IgD-negative memory B cell (primary cell): ENCODE measurements around the gene APC. TPM values are rescaled to one million over a fixed set of nuclear protein-coding genes. Genes with fewer than 3 reads are reported as not detected.
"Not testable (repeated sequence)": the region's sequence is repeated elsewhere in the genome, so short reads cannot be mapped to it uniquely, and the experiment has no call there.

Source experiments
- H3K27ac Mint-ChIP-seq, 3 donors: one replicate each; pipeline ENCODE4 v1.8.0; 2020 to 2022; ENCODE audit warnings: mild to moderate bottlenecking in 3 of 3, mixed read lengths in 3 of 3, moderate library complexity in 1 of 3
- H3K27me3 Mint-ChIP-seq: one replicate; pipeline ENCODE4 v1.8.0; 2021; ENCODE audit warnings: mixed read lengths
- H3K36me3 Mint-ChIP-seq: one replicate; pipeline ENCODE4 v1.8.0; 2020; ENCODE audit warnings: mild to moderate bottlenecking, mixed read lengths
- H3K4me1 Mint-ChIP-seq, 3 donors: one replicate each; pipeline ENCODE4 v1.8.0; 2020 to 2022; ENCODE audit warnings: mixed read lengths in 3 of 3, mild to moderate bottlenecking in 1 of 3
- H3K4me3 Mint-ChIP-seq, 4 donors: one replicate each; pipeline ENCODE4 v1.8.0; 2020 to 2022; ENCODE audit warnings: mild to moderate bottlenecking in 4 of 4, mixed read lengths in 4 of 4, moderate library complexity in 3 of 4
- H3K9me3 Mint-ChIP-seq, 3 donors: one replicate each; pipeline ENCODE4 v1.8.0; 2020 to 2021; ENCODE audit warnings: mixed read lengths in 3 of 3, mild to moderate bottlenecking in 1 of 3
- polyA plus RNA-seq: library from polyadenylated mRNA; unstranded; fragments of 300-500 nt; fragmentation: Illumina TruSeq; gene quantifications from one replicate; pipeline ENCODE4 v1.2.3, GENCODE V29; 2021

The APC gene
- polyA plus RNA-seq, 1 donor from 2014 or later: 19.4 TPM

DNA sequence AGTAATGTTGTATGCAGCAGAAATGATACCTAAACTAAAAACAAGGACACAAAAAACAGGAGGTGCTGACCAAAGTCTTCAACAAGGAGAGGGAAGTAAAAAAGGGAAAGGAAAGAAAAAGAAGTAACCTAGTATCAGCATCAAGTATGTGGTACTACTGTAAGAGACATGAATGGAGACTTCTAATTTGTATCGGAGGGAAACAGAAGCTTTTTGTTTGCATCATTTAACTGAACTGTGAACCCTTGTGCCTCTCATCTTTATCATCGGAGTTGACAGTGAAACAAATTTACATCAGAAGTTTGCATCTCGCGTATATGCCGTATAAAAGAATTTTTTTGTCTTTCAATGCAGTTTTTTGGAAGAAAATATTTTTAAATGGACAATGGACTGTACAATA lies 129.7 kb downstream of the APC start:
- no peaks in the 10 kb centered on the region for H3K9me3 Mint-ChIP-seq
- H3K4me3 Mint-ChIP-seq: no peak overlapping the region
- H3K27ac Mint-ChIP-seq: no peak overlapping the region
- no peaks in the 10 kb centered on the region for H3K27me3 Mint-ChIP-seq
- peaks cover 10 to 19% (median 18%) of the 10 kb centered on the region in 3 donors for H3K4me1 Mint-ChIP-seq
- H3K36me3 Mint-ChIP-seq: peaks cover 5% of the 10 kb centered on the region

DNA sequence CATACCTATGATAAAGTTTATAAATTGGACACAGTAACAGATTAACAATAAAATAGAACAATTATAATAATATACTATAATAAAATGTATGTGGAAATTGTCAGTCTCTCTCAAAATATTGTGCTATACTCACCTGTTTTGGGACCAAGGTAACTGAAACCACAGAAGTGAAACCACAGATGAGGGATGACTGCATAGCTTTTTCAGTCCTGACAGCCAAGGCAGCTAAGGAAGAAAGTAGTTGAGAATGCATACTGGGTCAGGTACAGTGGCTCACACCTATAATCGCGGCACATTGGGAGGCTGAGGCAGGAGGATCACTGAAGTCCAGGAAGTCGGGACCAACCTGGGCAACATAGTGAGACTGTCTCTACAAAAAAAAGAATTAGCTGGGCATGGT lies 132.3 kb downstream of the APC start:
- Mint-ChIP-seq H3K27me3 (no peaks in the 10 kb centered on the region), H3K9me3 (no peaks in the 10 kb centered on the region), H3K36me3 (no peaks in the 10 kb centered on the region), H3K4me1 (peaks cover 3 to 7% (median 5%) of the 10 kb centered on the region in 3 donors), H3K27ac (peak overlapping the region in 2 of 3 donors; percentile 24 to 27), H3K4me3 (no peak overlapping the region)

DNA sequence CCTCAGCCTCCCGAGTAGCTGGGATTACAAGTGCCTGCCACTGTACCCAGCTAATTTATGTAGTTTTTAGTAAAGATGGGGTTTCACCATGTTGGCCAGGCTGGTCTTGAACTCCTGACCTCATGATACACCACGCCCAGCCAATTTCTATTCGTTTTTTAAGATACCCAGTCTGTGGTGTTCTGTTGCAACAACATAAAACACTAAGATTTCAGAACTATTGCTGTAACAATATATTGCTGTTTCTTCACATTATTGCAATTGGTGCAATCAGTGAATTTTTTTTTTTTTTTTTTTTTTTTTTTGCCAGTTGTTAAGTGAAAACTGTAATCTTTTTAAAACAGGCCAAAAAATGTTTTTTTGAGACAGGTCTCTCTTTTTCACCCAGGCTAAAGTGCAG lies 133.3 kb downstream of the APC start:
- Mint-ChIP-seq H3K27ac (no peak overlapping the region), H3K36me3 (no peaks in the 10 kb centered on the region), H3K27me3 (no peaks in the 10 kb centered on the region), H3K4me1 (peaks cover 3 to 7% (median 5%) of the 10 kb centered on the region in 3 donors), H3K9me3 (no peaks in the 10 kb centered on the region), H3K4me3 (no peak overlapping the region)

DNA sequence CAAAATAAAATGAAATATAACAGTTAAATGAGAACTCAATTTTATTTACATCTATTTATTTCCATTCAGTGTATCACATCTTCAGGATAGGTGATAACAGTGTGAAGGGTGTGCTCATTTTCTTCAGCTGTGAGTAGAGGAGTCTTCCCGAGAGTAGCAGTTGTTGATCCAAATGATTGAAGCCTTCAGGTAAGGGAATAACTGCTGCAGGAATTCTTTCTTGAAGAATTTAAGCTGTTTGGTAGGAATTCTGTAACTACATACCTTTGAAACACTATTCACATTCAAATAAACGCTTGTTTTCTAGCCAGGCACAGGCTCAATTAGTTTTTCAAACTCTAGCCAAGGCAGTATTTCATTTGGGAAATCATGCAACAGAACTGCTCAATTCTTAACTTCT lies 138.7 kb downstream of the APC start:
- H3K27ac Mint-ChIP-seq: no peak overlapping the region
- H3K9me3 Mint-ChIP-seq: no peaks in the 10 kb centered on the region

DNA sequence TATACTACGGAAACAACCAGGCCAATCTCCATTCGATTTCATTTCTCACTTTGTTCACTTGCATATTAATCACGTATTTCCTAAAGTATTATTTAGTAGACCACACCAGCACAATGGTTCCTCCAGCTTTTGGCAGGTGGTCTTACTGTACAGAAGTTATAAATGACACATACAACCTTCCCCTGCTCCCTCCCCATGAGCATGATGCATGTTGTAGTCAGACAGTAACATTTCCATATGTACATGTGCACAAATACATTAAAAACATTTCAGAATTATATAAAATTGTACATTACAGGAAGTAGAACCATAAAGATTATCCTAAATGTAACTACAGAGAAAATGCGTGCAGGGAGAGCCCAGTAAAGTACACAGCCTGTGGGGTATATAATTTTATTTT lies 140.4 kb downstream of the APC start:
- Mint-ChIP-seq H3K27me3 (no peaks in the 10 kb centered on the region), H3K27ac (peak overlapping the region in 1 of 3 donors; percentile 14), H3K4me1 (peaks cover 0 to 11% (median 4%) of the 10 kb centered on the region in 3 donors), H3K36me3 (peaks cover 2% of the 10 kb centered on the region), H3K9me3 (no peaks in the 10 kb centered on the region), H3K4me3 (no peak overlapping the region)

More for the DNA sequence above, 138.7 kb downstream of the APC start:
- H3K4me1 Mint-ChIP-seq: peaks cover 0 to 12% (median 4%) of the 10 kb centered on the region in 3 donors
- peaks cover 2% of the 10 kb centered on the region for H3K36me3 Mint-ChIP-seq
- no peaks in the 10 kb centered on the region for H3K27me3 Mint-ChIP-seq
- H3K4me3 Mint-ChIP-seq: no peak overlapping the region

GRCh38 chr5:112878760-112879159 lies 141.1 kb downstream of the APC start:
- H3K27me3 Mint-ChIP-seq: no peaks in the 10 kb centered on the region
- H3K9me3 Mint-ChIP-seq: no peaks in the 10 kb centered on the region
- H3K36me3 Mint-ChIP-seq: peaks cover 2% of the 10 kb centered on the region
- H3K27ac Mint-ChIP-seq: peak overlapping the region in 1 of 3 donors; percentile 76
- peaks cover 0 to 10% (median 4%) of the 10 kb centered on the region in 3 donors for H3K4me1 Mint-ChIP-seq
- peak overlapping the region in 1 of 4 donors; percentile 1 for H3K4me3 Mint-ChIP-seq

DNA sequence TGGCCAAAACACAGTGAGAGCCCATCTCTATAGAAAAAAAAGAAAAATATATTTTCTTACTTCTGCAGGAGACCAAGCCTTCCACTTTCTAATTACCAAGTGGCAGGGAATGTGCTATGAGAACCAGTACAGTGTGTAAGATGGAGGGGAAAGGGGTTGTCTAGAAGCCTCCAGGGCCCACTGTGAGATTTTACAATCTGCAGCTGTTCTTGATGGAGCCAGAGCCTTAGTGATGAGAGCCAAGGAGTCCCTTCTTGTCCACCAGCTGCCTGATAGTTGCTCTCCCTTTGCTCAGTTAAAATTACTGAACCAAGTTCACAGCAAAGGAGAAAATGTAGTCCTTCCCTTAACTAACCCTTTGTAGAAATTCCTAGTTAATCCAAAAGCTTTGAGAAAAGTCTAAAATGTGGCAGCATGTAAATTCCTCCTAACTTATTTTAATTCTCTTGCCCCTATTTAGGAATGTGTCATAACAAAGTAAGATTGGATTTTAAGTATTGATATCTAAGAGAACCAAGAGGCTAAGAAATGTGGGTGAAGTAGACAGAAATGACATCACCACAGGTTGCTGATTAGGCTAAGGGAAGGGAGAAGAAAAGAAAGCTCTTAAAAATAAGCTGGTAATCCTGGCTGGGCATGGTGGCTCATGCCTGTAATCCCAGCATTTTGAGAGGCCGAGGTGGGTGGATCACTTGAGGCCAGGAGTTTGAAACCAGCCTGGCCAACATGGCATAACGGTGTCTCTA lies 142.7 kb downstream of the APC start:
- Mint-ChIP-seq H3K36me3 (peaks cover 2% of the 10 kb centered on the region), H3K4me3 (no peak overlapping the region), H3K27me3 (no peaks in the 10 kb centered on the region), H3K9me3 (no peaks in the 10 kb centered on the region), H3K4me1 (peaks cover 0 to 10% (median 4%) of the 10 kb centered on the region in 3 donors), H3K27ac (peak overlapping the region in 1 of 3 donors; percentile 83)

DNA sequence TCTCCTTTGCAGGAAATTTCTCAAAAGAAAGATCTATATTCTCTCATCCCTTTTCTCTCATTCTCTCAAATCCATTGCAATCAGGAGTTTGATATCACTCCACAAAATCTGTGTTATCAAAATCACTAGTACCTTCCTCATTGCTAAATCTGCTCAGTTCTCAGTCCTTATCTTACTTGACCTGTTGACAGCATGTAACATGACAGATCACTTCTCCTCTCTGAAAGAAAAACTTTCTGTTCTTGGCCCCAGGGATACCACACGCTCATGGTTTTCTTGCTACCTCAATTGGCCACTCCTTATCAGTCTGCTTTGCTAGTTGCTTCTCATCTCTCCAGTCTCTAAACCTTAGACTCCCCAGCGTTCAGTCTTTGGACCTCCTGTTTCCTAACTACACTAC lies 145.5 kb downstream of the APC start:
- Mint-ChIP-seq H3K9me3 (no peaks in the 10 kb centered on the region), H3K4me1 (peaks cover 0 to 10% (median 4%) of the 10 kb centered on the region in 3 donors), H3K27me3 (no peaks in the 10 kb centered on the region), H3K36me3 (peaks cover 2% of the 10 kb centered on the region), H3K27ac (no peak overlapping the region), H3K4me3 (no peak overlapping the region)

DNA sequence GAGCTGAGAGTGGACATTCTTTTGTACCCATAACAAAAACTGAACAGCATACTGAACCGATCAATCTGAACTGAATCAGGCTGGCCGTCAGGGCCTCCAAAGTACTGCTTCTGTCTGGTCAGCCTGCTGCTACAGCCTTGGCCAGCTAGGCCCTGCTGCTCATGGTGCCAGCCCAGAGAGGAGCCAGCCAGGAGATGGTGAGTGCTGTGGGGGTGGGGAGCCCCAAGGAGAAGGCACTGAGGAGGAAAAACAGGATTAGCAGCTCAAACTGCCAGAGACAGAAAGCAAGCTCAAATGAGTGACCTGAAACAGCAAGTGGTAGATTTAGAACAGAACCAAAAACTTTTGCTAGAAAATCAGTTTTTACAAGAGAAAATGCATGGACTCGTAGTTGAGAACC lies 147.3 kb downstream of the APC start:
- H3K9me3 Mint-ChIP-seq: no peaks in the 10 kb centered on the region
- H3K4me3 Mint-ChIP-seq: no peak overlapping the region
- H3K27ac Mint-ChIP-seq: peak overlapping the region in 1 of 3 donors; percentile 78
- peaks cover 0 to 6% (median 5%) of the 10 kb centered on the region in 3 donors for H3K4me1 Mint-ChIP-seq
- H3K36me3 Mint-ChIP-seq: peaks cover 6% of the 10 kb centered on the region
- no peaks in the 10 kb centered on the region for H3K27me3 Mint-ChIP-seq

- no peaks in the 10 kb centered on the region for H3K27me3 Mint-ChIP-seq
- peaks cover 2 to 8% (median 6%) of the 10 kb centered on the region in 3 donors for H3K4me1 Mint-ChIP-seq
- H3K36me3 Mint-ChIP-seq: peaks cover 9% of the 10 kb centered on the region
- no peak overlapping the region for H3K4me3 Mint-ChIP-seq
- no peaks in the 10 kb centered on the region for H3K9me3 Mint-ChIP-seq
- peak overlapping the region in 2 of 3 donors; percentile 72 to 90 for H3K27ac Mint-ChIP-seq
These were observed 149.3 kb downstream of the APC start for GRCh38 chr5:112886975-112887374.

DNA sequence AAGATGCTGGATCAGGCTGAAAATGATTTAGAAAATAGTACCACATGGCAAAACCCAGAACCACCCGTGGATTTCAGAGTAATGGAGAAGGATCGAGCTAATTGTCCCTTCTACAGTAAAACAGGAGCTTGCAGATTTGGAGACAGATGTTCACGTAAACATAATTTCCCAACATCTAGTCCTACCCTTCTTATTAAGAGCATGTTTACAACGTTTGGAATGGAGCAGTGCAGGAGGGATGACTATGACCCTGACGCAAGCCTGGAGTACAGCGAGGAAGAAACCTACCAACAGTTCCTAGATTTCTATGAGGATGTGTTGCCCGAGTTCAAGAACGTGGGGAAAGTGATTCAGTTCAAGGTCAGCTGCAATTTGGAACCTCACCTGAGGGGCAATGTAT lies 154.4 kb downstream of the APC start:
- Mint-ChIP-seq H3K27ac (peak overlapping the region in 1 of 3 donors; percentile 14), H3K36me3 (peaks cover 12% of the 10 kb centered on the region), H3K4me1 (peaks cover 7 to 11% (median 10%) of the 10 kb centered on the region in 3 donors)
- H3K9me3 Mint-ChIP-seq, H3K4me3 Mint-ChIP-seq, H3K27me3 Mint-ChIP-seq: not testable (repeated sequence)

DNA sequence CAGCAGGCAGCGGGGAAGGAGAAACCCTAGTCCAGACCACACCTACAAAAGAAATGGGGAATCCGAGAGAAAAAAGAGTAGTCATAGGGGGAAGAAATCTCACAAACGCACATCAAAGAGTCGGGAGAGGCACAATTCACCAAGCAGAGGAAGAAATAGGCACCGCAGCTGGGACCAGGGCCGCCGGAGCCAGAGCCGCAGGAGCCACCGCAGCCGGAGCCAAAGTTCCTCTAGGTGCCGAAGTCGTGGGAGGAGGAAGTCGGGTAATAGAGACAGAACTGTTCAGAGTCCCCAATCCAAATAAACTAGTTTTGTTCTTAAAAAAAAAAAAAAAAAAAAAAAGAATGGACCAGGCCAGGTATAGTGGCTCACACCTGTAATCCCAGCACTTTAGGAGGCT lies 155.1 kb downstream of the APC start:
- Mint-ChIP-seq H3K27ac (no peak overlapping the region), H3K27me3 (no peaks in the 10 kb centered on the region), H3K4me1 (peaks cover 9 to 15% (median 11%) of the 10 kb centered on the region in 3 donors), H3K36me3 (peaks cover 15% of the 10 kb centered on the region), H3K4me3 (no peak overlapping the region), H3K9me3 (no peaks in the 10 kb centered on the region)

DNA sequence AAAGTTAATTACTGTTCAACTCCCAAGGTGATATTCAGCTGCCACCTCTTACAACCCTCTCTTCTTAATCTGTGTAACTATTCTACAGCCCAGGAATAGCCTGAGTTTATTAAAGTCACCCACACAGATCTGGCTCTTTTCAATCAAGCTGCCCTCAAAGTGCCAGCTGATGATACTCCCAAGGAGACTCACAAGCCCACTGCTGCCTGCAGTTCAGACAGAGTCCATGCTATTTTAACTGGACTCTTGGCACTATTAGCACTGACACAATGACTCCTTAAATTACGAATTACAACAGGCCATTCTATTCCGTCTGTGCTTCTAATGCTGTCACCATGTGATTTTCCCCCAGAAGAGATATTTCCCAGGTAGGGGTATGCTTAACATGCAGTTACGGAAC lies 158.0 kb downstream of the APC start:
- Mint-ChIP-seq H3K27me3 (no peaks in the 10 kb centered on the region), H3K9me3 (no peaks in the 10 kb centered on the region), H3K27ac (peak overlapping the region in 1 of 3 donors; percentile 10), H3K36me3 (peaks cover 14% of the 10 kb centered on the region), H3K4me3 (peak overlapping the region in 1 of 4 donors; percentile 53), H3K4me1 (peaks cover 9 to 11% (median 11%) of the 10 kb centered on the region in 3 donors)
